ENCODE data around the gene RSBN1. TPM values are rescaled to one million over a fixed set of nuclear protein-coding genes. Genes with fewer than 3 reads are reported as not detected.

RSBN1 gene
- total and polyA plus RNA-seq, 10 of the 15 experiments (the other 5 are each of a cell fraction or from before 2014, with no cell fraction given) = 2.9 to 26.8 (median 11.5) TPM

DNA sequence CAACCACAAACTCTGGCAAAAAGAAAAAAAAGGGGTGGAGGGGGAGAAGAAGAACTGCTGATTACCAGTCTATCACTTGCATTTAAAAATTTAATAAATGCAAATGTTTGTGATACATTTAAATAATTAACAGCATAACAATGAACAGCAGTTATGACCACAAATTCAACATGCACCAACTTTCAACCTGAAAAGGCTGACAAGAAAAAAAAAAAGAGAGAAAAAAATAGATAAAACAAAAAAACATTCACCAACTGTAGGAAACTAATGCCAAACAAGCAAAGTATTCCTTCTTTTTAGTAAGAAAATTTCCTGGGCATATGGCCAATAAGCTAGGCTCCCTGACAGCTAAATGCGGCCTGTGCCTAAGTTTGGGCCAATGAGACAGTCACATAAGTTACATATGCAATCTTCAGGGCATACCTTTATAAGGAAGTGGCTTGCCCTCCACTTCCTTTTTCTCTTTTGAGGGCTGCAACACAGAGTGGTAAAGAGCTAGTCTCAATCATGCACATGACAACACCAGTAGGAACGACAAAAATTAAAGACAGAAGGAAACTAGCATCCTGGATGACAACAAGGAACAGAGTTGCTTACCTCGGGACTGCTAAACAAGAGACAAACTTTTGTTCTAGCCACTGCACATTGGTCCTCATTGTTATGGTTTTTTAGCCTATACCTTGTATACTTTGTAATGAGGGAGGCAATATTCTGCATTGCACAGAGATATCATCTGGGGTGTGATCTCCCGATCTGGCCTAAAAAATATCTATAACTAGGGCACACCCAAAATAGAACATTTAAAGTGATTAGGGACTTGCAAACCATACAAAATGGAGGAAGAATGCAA, 28.8 kb downstream of the RSBN1 start (continued):
- TF ChIP-seq, protein P1, sequence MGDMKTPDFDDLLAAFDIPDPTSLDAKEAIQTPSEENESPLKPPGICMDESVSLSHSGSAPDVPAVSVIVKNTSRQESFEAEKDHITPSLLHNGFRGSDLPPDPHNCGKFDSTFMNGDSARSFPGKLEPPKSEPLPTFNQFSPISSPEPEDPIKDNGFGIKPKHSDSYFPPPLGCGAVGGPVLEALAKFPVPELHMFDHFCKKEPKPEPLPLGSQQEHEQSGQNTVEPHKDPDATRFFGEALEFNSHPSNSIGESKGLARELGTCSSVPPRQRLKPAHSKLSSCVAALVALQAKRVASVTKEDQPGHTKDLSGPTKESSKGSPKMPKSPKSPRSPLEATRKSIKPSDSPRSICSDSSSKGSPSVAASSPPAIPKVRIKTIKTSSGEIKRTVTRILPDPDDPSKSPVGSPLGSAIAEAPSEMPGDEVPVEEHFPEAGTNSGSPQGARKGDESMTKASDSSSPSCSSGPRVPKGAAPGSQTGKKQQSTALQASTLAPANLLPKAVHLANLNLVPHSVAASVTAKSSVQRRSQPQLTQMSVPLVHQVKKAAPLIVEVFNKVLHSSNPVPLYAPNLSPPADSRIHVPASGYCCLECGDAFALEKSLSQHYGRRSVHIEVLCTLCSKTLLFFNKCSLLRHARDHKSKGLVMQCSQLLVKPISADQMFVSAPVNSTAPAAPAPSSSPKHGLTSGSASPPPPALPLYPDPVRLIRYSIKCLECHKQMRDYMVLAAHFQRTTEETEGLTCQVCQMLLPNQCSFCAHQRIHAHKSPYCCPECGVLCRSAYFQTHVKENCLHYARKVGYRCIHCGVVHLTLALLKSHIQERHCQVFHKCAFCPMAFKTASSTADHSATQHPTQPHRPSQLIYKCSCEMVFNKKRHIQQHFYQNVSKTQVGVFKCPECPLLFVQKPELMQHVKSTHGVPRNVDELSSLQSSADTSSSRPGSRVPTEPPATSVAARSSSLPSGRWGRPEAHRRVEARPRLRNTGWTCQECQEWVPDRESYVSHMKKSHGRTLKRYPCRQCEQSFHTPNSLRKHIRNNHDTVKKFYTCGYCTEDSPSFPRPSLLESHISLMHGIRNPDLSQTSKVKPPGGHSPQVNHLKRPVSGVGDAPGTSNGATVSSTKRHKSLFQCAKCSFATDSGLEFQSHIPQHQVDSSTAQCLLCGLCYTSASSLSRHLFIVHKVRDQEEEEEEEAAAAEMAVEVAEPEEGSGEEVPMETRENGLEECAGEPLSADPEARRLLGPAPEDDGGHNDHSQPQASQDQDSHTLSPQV (IDR thresholded peaks at IDR 0.05) = no peak
- no peak for TF ChIP-seq POLR2A (IDR thresholded peaks at IDR 0.05; ENCODE audit: low read depth, low read length)
- TF ChIP-seq CBFB (IDR thresholded peaks at IDR 0.05; ENCODE audit: low read depth) = no peak
- TF ChIP-seq RBBP5 (conservative IDR thresholded peaks at IDR 0.05) = no peak
- peak; percentile 37; the same call in 1 of the 2 replicates for TF ChIP-seq EZH2 (IDR thresholded peaks at IDR 0.05; ENCODE audit: borderline replicate concordance, control insufficient read depth, low read depth, low read length)
- TF ChIP-seq PML (IDR thresholded peaks at IDR 0.05; ENCODE audit: low read length) = peak; percentile 10; the same call in 1 of the 2 replicates
- TF ChIP-seq BMI1 (IDR thresholded peaks at IDR 0.05; ENCODE audit: borderline replicate concordance) = no peak
- no peak for TF ChIP-seq CHD1 (IDR thresholded peaks at IDR 0.05; ENCODE audit: low read depth, low read length)
- TF ChIP-seq SRF (IDR thresholded peaks at IDR 0.05; ENCODE audit: low read depth in 2 of 2, low read length in 2 of 2) = peak; percentile 77 to 93
- TF ChIP-seq LARP7 (IDR thresholded peaks at IDR 0.05) = 0 out of 2 replicates have a peak, but pooled peaks have one; percentile 27
- peak in 1 of 2 experiments; percentile 44; a peak in 1 of 4 replicates for TF ChIP-seq ETV6 (conservative IDR thresholded peaks at IDR 0.05 in 1 of 2, IDR thresholded peaks at IDR 0.05 in 1 of 2; ENCODE audit: borderline replicate concordance in 1 of 2, low read depth in 1 of 2)
- no peak for TF ChIP-seq MTA2 (IDR thresholded peaks at IDR 0.05; ENCODE audit: low read depth)
- 0 out of 2 replicates have a peak, but pooled peaks have one; percentile 35 for TF ChIP-seq SMARCA5 (IDR thresholded peaks at IDR 0.05)
- TF ChIP-seq, protein P2, sequence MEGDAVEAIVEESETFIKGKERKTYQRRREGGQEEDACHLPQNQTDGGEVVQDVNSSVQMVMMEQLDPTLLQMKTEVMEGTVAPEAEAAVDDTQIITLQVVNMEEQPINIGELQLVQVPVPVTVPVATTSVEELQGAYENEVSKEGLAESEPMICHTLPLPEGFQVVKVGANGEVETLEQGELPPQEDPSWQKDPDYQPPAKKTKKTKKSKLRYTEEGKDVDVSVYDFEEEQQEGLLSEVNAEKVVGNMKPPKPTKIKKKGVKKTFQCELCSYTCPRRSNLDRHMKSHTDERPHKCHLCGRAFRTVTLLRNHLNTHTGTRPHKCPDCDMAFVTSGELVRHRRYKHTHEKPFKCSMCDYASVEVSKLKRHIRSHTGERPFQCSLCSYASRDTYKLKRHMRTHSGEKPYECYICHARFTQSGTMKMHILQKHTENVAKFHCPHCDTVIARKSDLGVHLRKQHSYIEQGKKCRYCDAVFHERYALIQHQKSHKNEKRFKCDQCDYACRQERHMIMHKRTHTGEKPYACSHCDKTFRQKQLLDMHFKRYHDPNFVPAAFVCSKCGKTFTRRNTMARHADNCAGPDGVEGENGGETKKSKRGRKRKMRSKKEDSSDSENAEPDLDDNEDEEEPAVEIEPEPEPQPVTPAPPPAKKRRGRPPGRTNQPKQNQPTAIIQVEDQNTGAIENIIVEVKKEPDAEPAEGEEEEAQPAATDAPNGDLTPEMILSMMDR (IDR thresholded peaks at IDR 0.05 in 2 of 3, conservative IDR thresholded peaks at IDR 0.05 in 1 of 3; ENCODE audit: control insufficient read depth in 2 of 3, extremely low read depth in 1 of 3, insufficient read depth in 1 of 3, low read depth in 3 of 3, low read length in 3 of 3) = no peak
- 0 out of 2 replicates have a peak, but pooled peaks have one; percentile 16 for TF ChIP-seq NFYB (IDR thresholded peaks at IDR 0.05; ENCODE audit: insufficient read depth, low read depth, low read length)

Data from GM12878 (cell line).